T-helper 9 cell (primary cell): ENCODE measurements around the gene IL1R1.
"Not testable (repeated sequence)": the region's sequence is repeated elsewhere in the genome, so short reads cannot be mapped to it uniquely, and the experiment has no call there.

Source experiments
- DNase-seq: peaks from one replicate; pipeline ENCODE4 v3.0.0-alpha.2; 2020

The IL1R1 gene

DNA sequence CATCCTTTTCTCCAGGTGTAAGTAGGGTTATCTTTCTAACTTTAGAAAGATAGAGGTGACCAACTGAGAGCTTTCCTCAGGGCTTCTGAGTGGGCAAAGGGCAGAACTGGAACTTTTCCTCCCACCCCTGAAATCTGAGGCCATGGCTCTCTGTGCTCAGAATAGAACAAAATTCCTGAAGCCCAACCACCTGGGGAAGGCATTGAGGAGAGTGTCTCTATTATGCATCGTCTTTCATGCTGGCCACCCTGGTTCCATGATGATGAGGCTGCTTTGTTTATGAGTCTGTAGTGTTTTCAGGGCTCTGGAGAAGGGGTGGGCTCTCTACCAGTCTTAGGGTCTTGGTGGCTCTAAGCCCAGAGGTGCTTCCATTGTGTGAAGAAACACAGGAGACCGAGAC is 30.7 kb upstream of the IL1R1 start:
- no peak for DNase-seq

DNA sequence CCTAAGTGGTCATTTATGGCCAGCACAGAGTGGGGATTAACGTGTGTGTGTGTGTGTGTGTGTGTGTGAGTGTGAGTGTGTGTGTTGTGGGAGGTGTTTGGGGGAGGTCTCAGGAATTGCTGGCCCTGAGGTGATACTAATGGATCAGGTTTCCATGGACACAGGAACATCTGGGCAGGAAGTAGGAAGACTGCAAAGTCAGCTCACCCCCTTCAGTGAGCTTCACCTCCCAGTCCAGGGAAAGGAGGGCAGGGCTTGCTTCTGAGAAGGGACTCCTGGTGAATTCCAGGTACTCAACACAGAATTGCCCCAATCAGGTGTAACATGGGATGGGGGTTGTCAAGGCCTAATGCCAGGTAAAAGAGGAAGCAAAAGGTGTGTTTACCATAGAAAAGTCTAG is 30.3 kb upstream of the IL1R1 start:
- no peak for DNase-seq

DNA sequence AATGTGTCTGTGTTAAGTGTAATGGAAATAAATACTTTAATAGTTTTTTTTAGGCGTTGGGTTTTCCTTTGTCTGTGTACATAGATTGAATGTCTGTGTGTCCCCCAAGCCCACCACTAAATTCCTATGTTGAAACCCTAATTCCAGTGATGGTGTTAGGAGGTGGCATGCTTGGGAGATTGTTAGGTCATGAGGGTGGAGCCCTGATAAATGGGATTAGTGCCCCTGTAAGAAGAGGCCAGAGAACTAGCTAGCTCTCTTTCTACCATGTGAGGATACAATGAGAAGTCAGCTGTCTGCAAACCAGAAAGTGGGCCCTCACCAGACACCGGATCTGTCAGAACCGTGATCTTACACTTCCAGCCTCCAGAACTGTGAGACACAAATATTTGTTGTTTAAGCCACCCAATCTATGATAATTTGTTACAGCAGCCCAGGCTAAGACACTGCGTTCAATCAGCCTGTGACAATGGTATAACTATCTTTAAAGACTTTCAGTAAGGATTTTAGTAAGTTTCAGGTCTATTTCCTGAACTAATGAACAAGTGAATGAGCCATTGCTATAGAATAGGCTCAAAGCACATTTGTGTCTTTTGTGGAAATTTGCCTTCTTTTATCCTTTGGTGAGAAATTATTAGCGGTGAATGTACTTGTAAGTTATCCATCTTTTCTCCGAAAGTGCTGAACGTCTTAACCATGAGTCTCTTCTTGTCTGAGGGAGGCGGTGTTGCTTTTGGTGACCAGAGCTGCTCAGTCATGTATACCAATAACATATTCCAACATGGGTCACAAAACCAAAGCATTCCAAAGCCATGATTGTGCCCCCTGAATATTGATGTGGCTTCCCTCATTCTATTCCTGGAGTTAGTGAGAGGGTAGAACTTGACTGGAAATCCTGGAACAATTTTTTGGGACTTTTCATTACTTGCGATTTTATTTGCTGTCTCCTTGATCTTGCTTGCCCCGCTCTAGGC is 29.6 kb upstream of the IL1R1 start:
- no peak for DNase-seq

DNA sequence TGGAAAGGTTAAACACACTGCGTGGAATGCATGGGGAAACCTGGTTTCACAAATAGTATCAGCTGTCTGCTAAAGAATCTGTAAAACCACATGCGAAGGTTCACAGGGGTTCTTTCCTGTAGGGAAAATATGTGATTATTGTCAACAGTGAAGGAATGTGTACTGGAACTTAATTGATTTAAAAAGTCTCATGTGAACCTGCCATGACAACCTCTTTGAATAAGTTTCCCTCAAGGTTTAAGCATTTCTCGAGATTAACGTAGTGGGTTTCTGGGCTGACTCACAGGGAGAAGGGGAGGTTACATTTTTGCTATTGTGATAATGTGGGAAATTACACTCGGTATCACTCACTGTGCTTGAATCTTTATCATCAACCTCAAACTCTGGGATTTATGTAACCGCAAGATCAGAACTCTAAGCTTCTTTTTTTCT is 28.2 kb upstream of the IL1R1 start:
- DNase-seq = no peak

DNA sequence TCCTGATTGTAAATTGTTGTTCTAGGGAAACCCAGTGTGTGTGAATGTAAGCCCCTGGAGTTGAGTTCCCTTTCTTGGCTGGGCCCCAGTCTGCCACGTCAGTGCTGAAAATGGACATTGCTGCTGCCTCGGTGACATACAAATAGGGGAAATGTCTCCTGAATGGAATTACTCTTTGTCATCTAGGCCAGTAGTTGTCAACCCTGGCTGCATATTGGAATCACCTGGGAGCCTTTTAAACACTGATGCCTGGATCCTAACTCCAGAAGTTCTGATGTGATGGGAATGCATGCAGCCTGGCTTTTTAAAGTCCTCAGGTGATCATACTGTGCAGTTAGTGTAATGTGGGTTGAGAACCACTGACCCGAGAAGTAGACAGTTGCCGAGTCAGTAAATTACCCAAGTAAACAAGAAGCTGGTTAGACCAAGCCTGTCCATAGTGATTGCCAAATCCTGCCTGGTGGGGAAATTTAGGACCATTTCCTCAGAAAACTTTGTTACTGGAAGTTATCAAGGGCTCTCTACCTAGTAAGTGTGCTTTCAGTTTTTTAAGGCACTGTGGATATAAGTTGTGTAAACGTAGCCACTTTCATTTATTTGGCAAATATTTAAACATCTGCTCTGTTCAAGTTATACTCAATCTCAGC is 27.6 kb upstream of the IL1R1 start:
- DNase-seq = no peak

DNA sequence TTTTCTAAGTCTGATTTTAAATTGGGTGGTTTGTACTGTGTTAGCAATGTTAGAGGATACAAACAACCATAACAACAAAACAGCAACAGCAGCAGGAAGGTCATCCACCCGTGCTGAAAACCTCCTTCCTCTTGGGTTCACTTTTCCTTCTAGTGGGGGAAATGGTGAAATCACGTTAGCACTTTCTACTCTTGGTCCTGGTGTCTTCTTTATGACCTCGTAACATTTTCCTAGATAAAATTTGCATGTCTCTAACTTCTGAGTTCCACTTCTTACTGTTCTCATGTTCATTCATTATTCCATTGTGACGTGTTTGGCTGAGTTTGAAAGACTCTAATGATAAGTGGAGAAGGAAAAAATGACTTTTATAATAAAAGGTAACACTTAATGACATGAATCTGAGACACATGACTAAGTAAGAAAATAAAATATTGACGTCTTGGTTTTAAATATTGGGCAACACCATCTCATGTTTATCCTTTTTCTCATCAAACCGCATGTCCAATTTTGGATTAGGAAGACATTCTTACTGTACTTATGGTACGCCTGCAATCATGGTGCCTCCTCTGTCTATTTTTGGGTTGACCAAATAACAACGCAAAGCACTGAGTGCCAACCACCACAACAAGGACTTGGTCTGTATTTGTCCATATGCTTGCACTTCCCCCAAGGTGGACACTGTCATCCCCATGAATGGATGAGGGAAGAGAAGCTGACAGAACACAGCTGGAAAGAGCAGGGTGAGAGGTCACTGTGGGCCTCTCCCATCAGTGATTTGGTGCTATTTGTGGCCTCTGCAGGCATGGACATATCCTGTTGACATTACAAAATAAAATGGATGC is 25.7 kb upstream of the IL1R1 start:
- no peak for DNase-seq

DNA sequence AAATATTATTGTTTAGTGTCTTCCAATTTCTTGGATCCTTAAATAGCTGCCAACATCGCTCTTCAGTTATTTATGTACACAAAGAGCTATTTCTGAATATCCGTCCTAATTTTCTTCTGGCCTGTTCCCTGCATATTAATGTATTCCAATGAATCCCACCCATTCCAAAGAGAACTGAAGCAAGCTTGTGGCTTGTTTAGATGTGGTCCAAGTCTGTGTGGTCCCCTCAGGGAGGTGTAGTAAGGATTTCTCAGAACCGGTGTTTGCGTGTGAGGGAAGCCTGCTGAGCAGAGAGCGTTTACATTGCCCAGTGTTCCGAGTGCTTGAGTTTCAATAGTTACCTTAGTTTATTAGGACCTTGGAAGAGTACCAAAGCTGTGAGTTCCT is 25.1 kb upstream of the IL1R1 start:
- DNase-seq = no peak

DNA sequence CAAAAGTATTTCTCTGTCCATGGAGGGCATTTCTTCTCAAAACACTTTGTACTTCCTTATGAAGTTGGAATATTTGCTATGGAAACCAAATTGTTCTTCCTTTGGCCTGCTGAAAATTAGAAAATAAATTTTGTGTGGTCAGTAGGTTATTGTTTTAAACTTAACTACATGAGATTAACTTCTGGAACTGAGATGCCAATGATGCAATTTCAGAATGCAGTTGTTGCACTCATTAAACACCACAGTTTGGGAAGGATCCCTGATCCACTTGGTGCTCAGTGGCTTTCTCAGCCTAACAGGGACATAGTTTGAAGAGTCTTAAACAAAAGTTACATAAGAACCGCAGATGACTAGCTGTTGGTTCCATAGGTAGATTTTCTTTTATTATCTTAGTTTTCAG is 23.3 kb upstream of the IL1R1 start:
- no peak for DNase-seq

DNA sequence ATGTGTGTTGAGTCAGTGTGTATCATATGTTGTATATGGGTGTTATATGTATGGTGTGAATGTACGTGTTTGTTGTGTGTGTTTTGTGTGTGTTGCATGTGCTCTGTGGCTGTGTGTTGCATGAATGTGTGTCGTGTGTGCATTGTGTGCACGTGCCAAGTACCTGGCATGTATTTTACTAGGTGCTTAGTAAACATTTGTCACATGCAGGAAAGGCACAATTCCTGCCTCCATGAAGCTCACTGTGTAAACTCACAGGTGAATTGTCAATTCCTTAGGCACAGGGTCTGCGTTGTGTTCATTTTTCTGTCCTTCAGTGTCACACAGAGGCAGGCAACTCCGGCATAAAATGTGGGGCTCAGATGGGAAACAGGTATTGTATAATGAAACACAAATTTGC is 22.3 kb upstream of the IL1R1 start:
- DNase-seq = no peak

DNA sequence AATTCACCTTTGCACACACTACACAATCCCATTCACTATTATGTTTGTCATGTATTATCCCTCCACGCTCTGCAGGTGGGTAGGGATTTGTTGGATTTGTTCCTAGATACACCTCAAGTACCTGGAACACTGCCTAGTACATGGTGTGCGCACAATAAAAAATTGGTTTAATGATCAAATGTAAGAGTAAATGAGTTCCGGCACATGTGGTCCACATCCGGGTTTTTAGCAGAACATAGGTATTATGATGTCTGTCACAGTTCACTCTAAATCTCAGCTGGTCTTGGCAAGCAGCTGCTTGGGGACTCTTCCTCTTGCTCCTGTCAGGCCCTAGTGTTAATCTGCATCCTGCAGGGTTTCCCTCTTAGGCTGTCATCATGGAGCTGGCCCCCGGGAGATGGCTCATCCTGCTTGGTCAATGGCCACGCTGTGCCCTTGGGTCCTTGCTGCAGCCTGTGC is 21.8 kb upstream of the IL1R1 start:
- DNase-seq = no peak

DNA sequence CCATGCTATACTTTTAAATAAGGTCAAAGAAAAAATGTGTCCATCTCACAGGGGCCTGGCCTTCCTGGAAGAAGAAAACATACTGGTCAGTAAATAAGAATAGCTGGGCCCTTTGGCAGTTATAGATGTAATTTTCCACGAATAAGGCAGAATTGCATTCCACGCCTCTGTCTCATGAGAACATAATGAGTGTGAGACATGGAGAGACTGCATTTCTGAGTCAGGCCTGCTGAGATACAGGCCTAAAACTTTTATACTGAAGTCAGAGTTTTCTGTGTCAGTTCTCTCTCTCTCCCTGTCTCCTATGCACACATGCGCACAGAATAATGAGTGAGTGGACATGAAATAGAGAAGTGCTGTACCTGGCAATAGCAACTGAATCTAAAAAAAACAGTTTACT is 20.4 kb upstream of the IL1R1 start:
- DNase-seq = no peak

DNA sequence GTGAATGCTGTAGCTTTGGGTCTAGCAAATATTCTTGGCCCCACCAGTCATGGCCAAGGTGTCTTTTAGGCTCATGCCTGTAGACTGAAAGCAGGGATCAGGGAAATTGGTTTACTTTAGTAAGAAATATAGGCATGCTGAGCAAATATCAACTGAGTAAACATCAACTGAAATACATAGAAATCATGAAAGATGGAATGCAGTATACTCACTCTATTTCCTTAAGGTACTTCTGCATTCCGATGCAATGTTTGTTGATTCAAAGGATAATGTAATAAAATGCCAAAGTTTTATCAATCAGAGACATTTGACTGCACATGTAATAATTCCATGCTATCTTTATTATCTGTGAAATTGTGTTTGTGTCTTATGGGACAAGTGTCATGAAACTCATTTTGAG is 19.6 kb upstream of the IL1R1 start:
- no peak for DNase-seq

DNA sequence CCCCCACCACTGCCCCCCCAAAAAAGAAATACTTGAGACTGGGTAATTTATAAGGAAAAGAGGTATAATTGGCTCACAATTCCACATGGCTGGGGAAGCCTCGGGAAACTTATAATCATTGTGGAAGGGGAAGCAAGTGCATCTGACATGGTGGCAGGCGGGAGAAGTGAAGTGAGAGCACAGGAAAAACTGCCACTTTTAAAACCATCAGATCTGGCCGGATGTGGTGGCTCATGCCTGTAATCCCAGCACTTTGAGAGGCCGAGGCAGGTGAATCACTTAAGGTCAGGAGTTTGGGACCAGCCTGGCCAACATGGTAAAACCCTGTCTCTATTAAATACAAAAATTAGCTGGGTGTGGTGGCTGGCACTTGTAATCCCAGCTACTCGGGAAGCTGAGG is 18.1 kb upstream of the IL1R1 start:
- DNase-seq = not testable (repeated sequence)

DNA sequence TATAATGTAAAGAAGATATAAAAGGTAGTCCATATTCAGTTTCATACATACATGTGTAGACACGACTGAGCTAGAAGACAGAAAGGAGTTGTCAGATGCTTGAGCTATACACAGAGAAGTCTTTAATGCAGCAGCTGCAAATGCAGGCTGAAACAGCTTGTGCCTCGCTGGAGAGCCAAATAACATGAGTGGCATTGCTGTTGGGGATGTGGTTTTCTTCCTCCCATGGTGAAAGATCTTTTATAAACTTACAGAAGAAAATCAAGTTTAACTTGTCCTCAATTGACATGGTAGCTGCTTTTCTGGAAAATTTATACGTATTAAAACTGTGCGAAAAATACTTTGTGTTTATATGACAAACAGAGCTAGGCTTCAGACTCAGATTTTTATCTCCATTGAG is 16.4 kb upstream of the IL1R1 start:
- DNase-seq = no peak

DNA sequence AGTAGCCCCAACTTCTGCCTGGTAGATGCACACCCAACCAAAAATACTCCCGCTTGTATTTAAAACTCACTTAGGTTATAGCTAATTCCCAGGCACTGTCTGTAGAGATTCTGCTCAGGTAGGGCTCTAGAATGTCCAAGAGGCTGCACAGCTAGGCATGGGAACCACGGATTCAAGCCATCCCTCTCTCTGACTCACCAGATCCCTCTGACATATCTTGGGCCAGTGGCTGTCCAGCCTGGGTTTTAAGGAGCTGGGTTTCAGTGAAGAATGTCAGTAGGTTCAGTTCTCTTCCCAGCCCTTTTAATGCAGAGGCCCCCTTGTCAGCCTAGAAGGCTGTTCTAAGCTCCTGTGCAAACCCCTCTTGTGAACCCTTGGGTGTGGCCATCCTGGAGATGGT is 15.9 kb upstream of the IL1R1 start:
- DNase-seq = no peak

DNA sequence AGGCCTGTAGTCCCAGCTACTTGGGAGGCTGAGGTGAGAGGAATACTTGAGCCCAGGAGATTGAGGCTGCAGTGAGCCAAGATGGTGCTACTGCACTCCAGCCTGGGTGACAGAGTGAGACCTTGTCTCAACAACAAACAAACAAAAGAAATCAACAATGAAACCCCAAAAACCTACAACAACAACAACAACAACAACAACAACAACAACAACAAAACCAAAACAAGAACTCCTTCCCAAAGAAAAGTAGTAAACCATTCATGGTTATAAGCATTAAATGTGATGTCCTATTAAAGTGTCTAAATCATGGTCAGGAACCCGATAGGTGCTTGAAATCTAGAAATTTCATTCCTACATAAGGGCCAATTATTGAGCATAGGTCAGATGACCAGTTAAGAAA is 13.5 kb upstream of the IL1R1 start:
- no peak for DNase-seq

DNA sequence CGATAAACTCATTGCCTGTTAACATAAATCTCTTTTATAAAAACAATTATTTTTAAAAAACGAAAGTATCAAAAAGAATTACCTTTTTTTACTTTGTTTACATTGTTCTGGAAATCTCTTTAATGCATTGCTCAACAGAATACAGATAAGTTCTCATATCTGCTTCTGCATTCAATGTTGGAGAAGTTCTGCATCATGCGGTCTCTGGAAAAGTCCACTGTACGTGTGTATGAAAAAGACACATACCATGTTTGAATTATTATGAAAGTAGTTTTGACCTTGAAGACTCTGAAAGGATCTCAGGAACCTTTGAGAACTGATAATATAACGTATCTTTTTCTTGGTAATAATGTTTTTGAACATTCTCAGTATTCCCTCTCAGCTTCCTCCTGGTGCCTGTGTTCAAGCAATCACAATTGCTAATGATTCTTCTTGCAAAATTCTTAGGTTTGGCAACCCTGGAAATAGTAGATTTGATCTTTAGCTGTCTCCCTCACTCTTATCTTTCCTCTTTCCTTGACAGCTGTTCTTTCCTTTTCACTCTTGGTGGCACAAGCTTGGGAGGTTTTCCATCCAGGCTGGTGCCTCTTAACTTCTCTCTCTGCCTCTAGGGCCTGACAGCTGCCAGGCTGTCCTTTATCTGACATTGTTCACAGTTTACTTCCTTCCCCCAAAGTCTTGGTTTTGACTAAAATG is 12.4 kb upstream of the IL1R1 start:
- no peak for DNase-seq

DNA sequence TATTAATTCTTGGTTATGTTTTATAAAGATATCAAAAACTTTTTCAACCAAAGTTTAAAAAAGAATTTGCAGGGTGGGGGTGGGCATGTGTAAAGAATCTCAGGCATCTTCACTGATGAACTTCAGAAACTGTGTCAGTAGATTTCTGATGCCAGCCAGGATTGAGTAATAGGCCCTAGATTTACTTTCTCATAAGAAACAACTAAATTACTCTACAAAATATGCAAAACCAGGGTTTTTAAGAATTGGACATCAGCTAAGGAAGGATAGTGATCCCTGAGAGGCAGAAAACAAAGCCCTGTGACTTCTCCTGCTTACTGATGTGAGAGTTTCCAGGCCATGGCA is 11.9 kb upstream of the IL1R1 start:
- DNase-seq = no peak

DNA sequence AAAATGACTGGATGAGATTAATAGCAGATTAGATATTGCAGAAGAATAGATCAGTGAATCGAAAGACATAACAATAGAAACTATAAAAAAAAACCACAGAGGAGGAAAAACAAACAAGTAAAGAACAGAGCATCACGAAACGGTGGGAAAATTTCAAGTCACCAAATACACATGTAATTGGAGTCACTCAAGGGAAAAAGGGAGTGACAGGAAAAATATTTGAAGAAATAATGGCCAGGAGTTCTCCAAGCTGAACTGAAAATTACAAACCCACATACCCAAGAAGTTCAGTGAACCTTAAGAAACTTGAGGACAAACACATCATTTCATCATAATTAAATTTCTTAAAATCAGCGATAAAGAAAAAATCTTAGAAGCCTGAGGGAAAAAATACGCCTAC is 11.0 kb upstream of the IL1R1 start:
- no peak for DNase-seq

DNA sequence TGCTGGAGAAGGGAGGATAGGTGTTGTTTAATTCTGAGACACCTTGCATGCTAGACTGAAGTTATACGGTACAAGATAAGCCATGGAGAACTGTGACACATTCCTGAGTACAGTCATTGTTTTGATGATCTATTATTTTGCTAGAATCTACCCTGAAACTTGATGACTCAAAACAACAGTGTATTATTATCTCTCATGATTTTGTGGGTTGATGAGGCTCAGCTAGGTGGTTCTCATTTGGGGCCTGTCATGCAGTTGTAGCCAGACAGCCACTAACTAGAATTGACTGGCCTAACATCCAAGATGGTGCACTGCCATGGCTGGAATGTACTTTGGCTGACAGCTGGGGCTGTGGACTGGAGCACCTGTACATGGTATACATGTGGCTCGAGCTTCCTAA is 5.4 kb upstream of the IL1R1 start:
- no peak for DNase-seq

DNA sequence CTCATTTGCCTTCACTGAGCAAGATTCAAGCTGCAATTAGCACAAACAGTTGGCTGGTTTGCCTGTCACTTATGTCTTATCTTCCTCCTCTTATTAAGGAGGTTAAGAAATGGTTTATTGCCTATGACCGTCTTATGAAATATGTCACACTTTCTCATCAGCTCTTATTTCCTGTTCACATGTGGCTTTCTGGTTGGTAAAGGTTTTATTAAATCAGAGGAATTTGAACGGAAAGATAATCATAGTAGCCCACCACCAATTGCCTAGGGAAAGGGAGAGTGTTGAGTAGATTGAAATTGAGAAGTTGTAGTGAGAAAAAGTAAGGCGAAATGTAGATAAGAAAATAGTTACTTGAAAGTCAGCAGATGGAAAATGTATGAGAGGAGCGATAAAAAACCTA is 4.2 kb upstream of the IL1R1 start:
- no peak for DNase-seq

DNA sequence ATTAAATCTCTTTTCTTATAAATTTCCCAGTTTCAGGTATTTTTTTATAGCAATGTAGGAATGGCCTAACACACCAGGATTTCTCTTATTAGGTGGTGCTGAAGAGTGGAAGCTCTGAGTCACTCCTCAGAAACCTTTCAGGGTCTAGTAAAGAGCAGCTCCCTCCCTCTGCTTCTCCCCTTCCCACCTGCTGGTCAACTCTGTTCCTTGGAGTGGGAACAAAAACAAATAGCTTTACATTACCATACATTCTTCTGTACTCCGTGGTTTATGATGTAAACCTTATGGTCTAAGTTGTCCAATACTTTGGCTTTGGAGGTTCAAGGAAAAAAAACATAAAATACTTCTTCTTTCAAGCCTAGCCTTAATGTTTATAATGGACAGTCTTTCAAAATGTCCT is 2.7 kb upstream of the IL1R1 start:
- no peak for DNase-seq

DNA sequence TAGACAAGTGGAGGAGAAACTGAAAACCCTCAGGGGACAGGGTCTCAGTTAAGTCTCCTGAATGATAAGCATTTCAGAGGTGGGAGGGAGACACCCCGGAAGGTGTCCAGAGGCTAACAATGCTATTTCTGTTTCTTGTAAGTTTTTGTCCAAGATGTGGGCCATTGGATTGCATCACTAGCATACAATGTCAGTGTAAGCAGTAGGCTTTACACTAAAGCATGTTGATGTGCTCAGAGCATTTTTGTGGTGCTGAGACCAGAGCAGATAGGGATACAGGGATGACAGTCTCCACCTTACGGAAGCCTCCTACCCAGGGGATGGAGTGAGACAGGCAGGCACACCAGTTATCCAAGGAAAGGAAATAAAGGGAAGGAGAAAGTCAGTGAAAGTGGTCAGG is 2.2 kb upstream of the IL1R1 start:
- no peak for DNase-seq
